ENCODE data around the gene DDX23.
A peak's percentile ranks its signal among the peaks of the same experiment; 100 is the strongest.

- peak; percentile 89 to 99 (median 97) for TF ChIP-seq CTCF (optimal IDR thresholded peaks at IDR 0.05 in 1 of 3, IDR thresholded peaks at IDR 0.05 in 1 of 3, conservative IDR thresholded peaks at IDR 0.05 in 1 of 3; ENCODE audit: extremely low read depth in 1 of 3, insufficient read depth in 2 of 3, low read length in 3 of 3)
- TF ChIP-seq EZH2 (IDR thresholded peaks at IDR 0.05; ENCODE audit: low read length), result no peak
These were observed 37.5 kb downstream of the DDX23 start for GRCh38 chr12:48814262-48815125.
